ENCODE results near the gene TPST1.
"Not testable (repeated sequence)": the region's sequence is repeated elsewhere in the genome, so short reads cannot be mapped to it uniquely, and the experiment has no call there.

TPST1 gene

DNA sequence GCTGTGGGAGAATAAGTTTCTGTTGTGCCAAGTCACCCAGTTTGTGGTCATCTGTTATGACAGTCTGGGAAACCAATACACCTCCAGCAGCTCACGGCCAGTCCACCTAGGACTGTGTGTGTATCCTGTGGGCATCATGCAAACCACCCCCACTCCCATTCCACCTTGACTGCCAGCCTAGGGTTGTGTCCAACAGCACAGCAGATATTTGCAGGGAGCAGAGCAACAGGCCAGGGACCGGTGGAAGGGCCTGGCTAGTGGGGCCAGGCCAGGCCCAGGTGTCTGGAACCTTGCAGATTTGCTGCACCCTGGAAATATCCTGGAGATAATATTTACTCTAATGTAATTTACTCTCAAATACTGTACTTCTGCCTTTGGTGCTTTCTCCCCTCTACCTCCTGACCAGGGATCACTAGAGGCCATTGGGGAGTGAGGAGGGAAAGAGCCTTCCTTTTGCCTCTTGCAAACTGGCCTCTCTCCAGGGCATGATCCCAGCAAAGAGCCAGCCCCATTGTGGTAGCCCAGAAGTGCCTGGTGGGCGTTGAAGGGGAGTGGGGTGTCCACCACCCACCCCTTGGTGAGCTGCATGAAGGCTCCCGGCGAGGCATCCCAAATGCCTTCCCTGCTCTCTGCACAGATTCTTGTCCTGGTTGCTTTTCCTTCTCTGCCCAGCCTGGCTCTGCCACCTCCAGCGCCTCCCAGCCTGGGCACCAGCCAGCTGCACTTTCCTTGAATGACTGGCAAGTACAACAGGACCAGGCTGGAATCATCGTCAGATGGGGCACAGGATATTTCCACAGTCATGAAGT, 15.2 kb upstream of the TPST1 start:
- DNase-seq: no peak

DNA sequence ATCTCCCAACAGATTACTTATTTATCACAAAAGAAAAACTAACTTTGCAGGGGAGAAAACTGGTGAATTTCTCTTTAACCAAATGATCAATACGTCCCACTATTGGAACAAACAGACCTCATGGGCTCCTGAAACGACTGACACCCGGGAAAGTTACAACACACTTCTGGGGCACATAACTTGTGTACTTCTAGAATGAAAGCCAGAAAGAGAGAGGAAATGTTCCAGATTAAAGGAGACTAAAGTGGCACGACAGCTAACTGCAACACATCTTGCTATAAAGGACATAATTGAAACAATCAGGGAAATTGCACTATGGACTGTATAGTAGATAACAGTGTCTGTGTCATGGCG, 14.7 kb upstream of the TPST1 start:
- DNase-seq: no peak

DNA sequence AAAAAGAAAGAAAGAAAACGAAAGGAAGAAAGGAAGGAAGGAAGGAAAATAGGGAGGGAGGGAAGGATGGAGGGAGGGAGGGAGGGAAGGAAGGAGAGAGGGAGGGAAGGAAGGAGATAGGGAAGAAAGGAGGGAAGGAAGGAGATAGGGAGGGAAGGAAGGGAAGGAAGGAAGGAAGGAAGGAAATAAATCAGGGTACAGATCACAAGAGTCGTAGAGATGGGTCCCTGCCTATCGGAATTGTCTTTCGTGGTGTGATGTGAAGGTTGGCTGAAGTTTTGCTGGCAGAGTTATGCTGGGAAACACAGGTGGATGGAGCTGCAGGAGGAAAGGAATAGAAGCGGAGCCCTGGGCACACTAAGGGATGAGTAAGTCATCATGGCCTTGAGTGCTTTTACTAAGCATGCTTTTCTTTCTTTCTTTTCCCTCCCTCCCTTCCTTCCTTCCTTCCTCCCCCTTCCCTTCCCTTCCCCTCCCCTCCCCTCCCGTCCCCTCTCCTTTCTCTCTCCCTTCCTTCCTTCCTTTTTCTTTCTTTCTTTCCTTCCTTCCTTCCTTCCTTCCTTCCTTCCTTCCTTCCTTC, 11.9 kb upstream of the TPST1 start:
- DNase-seq: no peak

DNA sequence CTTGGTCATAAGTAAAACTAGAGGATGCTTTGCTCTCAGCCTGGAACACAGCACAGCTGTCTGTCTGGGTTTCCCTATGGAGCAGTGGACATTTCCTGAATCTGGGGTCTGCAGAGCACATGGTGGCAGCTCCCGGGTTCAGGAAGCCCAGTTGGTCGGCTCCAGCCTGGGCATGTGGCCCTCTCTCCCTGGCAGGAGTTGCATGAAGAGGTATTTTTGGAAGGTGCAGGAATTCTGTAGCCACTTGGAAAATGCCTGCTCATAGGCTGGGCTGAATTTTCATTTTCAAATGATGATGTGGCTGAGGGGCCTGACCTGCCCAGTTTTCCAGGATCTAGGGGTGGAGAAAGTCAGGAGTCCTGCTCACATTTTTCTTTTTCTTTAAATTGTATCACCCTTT, 6.7 kb upstream of the TPST1 start:
- no peak for DNase-seq

DNA sequence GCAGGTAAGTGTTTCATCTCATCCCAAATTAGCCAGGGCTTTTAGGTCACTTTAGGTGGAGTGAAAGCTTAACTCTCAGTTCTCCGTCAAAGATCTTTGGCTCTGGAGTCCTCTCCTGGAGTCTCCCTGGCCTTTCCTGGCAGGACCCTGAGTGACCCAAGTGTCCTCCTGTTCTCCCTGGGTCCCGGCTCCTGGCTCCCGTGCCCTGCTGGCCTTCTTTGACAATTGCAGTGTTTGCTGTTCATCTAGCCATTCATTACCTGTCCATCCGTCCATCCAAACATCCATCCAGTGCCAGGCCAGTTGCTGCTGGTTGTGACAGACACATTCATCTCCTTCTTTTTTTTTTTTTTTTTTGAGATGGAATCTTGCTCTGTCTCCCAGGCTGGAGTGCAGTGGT, 6.2 kb upstream of the TPST1 start:
- no peak for DNase-seq

DNA sequence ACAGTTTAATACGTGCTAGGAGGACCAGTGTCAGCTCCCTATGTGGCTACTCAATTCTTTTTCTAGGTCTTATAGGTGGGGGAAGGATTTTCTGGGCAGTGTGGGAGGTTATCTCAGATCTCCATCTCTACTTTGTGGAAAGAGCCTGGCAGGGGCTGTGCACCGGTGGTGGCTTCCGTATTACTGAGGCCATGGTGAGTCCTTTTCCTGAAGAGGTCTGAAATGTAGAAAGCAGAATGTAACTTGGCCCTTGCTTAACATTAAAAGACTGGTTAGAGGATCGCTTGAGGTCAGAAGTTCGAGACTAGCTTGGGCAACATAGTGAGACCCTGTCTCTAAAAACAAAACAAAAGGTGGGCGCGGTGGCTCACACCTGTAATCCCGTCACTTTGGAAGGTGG, 2.7 kb upstream of the TPST1 start:
- DNase-seq: no peak

DNA sequence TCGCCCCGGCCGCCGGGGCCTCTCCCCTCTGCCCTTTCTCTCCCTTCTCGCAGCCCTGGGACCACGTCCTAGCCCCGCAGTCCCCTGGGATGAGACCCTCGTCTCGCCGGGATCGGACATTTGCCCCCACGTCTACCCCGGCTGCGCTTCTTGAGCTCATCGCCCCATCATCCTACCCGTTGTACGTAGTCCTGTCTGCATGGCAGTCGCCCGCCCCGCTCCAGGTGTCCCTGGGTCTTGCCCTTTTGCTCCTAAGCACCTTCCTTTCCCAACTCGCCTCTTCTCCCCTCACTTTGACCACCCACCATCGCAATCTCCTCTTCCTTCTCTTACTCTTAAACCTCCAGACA, 582 bp downstream of the TPST1 start:
- DNase-seq: no peak

DNA sequence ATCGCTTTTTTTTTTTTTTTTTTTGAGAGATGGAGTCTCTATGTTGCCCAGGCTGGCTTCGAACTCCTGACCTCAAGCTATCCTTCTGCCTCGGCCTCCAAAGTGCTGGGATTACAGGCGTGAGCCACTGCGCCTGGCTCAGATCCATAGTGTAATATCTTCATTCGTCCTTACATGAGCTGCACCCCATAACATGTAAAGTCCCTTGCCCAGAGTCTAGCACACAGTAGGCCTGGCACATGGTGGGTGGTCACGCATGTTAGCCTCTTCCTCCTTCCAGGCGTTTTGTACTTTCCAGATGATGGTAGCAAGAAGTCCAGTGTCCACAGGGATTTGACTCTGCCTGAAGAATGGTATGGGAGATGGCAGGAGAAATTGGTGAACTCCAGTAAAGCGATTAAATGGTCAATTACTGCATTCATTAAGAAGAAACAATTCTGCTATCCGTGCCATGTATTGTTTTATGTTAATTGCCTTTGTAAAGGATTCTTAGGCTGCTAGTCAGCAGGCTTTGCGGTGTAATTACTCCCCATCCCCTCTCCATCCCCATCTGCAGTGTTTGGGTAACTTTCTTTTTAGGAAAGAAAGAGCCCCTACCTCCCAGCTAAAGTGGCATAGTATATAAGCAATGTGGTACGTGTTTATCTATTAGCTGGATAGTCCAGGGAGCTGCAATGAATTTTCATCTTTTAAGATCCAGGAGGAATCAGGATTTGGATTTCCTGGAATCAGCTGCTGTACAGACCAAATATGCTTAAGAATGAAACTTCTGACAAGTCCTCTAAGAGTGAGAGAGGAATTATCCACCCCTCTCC, 1.2 kb downstream of the TPST1 start:
- no peak for DNase-seq

DNA sequence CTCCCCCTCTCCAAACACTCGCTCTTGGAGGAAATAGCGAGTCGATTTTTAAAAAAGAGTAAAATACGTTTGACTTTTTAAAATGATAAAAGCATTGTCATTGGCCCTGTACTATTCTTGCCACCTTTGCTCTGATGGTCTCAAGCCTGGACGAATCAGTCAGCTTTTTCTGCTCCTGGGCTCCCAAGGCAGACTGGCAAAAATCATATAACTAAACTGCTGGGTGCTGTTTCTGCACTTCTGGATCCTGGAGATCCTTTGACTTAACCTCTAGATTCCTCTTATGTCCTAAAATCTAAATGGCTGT, 1.8 kb downstream of the TPST1 start:
- DNase-seq: no peak

DNA sequence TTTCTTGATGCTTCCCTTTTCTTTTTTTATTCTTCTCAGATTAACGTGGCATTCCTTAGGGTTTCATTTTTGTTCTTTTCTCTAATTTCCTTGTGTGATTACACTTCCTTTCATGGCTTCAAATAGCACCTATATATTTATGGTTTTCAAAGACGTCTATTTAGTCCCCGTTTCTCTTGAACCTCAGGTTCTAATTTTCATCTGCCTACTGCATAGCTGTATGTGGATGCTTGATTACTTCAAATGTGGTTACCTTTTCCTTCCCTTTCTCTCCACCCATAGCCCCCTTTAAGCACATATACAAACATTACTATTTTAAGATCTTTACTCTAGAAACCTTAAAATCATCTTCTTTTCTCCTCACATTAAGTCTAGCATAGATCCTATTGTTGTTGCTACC, 2.4 kb downstream of the TPST1 start:
- DNase-seq: no peak

DNA sequence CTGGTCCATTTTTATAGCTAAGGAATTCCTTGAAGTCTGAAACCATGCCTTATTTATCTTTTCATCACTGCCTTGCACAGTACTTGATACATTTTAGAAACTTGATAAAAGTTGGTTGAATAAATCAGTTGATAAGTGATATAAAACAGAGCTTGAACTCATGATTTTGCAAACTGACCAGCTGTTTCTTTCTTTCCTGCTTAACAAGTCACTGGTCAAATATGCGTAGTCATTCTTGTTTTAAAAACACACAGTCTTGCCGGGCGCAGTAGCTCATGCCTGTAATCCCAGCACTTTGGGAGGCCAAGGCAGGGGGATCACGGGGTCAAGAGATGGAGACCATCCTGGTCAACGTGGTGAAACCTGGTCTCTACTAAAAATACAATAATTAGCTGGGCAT, 6.3 kb downstream of the TPST1 start:
- no peak for DNase-seq

DNA sequence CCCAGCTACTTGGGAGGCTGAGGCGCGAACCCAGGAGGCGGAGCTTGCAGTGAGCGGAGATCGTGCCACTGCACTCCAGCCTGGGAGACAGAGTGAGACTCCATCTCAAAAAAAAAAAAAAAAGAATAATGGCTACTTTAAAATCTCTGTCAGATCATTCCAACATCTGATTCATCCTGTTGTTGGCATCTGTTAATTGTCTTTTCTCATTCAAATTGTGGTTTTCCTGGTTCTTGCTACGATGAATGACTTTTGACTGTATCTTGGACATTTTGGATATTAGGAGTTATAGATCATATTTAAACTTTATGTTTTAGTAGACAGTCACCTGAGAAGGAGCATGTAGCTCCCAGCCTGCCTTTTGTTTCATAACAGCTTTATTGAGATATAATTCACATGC, 8.5 kb downstream of the TPST1 start:
- no peak for DNase-seq

DNA sequence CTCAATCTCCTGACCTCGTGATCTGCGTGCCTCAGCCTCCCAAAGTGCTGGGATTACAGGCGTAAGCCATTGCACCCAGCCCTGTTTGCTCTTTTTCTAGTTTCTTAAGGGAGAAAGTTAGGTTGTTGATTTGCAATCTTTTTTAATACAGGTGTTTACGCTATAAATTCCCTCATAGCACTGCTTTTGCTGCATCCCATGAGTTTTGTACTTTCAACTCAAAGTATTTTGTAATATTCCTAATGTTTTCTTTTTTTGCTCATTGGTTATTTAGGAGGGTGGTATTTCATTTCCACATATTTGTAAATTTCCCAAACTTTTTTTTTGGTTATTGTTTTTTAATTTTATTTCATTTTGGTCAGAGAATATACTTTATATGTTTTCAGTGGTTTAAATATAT, 11.6 kb downstream of the TPST1 start:
- DNase-seq: no peak

DNA sequence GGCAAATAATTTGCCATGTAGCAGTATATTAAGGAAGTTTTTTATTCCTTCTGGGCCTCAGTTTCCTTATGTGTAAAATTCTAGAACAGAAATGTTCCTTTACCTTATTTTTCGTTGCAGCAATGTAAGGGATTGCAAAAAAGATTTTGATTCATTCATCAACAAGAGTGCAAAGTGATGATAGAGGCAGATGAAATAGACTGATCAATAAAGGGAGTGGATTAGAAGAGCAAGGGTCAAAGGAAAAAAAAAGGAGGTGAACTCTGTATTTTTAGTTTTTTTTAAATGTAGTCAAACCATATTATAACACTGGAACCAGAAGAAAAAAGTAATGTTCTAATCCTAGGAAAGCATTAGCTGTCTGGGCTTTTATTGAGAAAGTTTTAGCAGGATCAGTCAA, 14.7 kb downstream of the TPST1 start:
- no peak for DNase-seq

DNA sequence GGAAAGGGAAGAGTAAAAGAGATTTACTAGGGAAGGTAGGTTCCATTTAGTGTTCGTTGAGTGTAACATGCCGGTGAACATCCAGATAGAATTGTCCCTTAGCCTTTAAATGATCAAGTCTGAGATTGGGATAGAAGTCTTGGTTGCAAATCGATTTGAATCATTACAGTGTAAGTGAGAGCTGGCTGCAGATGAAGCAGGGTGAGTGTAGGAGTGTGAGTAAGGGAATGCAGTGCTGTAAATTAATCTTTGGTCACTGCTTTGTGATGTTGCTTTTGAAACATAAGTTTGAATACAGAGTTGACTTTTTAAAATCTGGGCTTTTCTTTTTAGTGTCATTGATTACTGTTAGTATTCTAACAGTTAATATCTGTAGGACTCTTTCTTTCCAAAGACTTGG, 16.3 kb downstream of the TPST1 start:
- no peak for DNase-seq

DNA sequence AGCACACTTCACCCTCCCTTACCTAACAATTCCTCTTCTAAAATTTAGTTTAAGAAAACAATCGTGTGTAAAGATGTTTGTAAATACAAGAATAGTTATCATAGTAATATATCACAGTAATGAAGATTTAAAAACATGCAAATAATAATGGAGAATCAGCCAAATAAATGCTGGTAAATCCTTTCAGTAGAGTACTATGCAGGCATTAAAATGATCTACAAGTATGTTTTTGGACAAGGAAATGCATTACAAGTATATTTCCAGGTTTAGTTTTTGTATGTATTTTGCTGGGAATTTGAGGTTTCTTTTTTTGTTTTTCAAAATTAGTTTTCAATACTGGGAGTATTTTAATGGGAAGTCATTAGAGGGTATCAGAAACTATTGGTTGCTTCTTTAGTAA, 22.7 kb downstream of the TPST1 start:
- DNase-seq: no peak

DNA sequence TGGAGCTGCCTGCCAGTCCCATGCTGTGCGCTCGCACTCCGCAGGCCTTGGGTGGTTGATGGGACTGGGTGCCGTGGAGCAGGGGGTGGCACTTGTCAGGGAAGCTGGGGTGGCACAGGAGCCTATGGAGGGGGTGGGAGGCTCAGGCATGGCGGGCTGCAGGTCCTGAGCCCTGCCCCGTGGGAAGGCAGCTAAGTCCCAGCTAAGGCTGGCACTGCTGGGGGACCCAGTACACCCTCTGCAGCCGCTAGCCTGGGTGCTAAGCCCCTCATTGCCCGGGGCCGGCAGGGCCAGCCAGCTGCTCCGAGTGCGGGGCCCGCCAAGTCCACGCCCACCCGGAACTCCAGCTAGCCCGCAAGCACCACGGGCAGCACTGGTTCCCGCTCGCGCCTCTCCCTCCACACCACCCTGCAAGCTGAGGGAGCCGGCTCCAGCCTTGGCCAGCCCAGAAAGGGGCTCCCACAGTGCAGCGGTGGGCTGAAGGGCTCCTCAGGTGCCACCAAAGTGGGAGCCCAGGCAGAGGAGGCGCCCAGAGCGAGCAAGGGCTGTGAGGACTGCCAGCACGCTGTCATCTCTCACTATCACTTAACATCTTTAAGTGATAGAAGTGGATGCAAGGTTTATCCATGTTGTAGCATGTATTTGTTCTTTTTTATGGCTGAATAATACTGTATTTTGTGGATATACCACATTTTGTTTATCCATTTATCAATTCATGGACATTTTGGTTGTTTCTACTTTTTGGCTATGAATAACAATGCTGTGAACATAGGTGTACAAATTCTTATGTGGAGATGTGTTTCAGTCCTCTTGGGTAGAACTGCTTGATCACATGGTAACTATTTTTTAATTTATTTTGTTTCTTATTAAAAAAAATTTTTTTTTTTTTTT, 26.4 kb downstream of the TPST1 start:
- DNase-seq: not testable (repeated sequence)

DNA sequence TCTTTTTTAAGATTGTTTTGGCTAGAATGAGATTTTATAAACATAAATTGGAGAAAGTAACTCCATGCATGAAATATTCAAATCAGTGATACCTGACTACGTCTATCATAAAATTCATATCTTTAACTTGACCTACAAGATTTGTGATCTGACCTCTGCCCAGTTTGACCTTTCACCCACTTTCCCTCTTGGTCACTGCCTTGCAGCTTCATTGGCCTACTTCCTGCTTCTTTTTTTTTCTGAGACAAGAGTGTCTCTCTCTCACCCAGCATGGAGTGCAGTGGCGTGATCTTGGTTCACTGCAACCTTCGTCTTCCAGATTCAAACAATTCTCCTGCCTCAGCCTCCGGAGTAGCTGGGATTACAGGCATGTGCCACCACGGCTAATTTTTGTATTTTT, 28.5 kb downstream of the TPST1 start:
- no peak for DNase-seq

DNA sequence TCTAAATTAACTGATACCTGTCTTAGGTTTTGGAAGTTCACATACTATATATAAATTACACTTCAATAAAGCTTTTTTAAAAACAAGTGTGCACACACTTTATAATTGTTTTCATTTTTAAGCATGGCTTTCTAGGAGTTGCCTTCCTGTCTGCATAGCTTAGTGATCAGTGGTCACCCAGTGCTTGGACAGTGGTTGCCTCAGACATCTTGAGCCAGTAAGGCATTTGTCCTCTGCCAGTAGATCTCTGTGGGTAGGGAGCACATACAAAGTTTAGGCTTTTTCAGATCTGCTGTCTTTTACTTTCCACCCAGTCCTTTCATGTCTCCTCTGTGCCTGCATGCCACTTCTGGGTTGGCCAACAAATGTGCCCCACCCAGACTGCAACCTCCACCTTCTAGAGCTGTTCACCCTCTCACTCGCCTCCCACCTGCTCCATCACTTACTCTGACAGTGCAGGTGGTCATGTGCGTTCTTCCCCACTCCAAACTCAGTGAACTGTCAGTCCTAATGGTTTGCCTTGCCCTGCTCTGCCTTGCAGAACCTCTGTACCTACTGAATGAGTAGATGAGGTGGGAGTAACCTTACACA, 31.7 kb downstream of the TPST1 start:
- DNase-seq: no peak

DNA sequence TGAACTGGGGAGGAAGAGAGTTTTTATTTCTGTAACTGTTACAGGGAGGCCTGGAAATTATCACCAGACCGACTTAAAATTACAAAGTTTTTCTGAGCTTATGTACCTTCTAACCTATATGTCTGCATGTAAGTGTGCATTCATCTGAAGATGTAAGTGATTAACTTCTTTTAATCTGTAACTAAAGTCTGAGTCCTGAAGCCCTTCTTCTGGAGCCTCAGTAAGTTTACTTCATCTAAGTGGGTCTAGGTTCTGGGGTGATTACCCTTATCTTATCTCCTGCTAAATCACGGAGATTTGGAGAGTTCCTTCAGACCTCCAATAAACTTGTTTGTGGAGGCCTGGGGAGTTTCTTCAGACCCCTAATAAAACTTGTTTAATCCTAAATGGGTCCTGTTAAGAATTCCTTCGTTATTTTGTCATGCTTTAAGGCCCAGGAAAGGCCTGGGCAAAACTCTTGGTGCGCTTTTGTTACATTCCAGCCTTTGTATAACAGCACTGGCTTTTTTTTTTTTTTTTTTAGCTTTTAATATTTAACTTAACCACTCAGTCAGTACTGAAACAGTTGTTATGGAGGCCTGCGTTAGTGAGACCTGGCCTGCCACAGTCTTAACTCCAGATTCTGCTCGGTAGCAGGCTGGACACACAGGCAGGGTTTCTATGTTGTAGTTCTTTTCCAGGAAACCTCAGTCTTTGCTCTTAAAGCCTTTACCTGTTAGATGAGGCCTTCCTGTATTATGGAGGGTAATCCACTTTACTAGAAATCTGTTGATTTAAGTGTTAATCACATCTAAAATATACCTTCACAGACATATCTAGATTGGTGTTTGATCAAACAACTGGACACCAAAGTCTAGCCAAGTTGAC, 33.0 kb downstream of the TPST1 start:
- no peak for DNase-seq

DNA sequence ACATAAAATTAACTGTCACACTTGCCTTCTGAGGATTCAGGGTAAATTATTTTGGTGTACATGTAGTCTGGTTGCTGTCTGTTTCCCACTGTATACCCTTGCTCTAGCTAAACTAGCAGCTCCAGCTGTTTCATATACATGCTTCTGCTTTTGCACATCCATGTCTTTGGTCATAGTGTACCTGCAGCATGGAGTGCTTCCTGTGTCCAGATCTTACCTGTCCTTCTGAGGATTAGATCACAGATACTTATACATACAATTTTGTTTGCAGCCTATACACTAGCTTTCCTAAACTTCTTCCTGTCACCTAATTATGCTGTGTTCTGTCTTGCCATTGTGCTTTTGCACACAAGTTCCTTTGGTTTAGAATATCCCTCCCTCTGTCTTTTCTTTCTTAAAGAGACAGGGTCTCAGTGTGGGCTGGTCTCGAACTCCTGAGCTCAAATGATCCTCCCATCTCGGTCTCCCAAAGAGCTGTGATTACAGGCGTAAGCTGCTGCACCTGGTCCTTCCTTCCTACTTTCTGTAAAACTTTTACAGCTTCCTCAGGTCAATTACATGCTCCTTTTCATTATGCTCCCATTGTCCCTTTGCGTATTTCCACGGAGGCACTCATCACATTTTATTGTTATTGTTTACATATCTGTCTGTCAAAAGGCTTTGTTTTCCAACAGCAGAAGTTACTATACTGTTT, 33.8 kb downstream of the TPST1 start:
- no peak for DNase-seq

DNA sequence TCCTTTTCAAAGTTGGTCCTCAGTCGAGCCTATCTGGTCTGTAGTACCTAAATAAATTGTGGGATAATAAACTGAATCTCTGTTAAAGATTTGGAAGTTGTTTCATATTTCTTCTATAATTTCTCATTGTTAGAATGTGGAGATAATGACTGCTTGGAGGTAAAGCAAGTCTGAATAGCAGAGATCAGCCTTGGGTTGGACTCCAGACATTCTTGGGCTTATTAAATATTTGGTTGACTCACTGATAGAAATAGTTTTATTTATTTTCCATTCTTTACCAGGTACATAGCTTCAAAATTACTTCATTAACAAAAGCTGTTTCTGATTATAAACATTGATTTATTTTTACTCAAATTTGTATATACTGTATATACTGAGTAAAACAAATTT, 34.3 kb downstream of the TPST1 start:
- DNase-seq: no peak
